GM12878 (cell line): Measurements from ENCODE around the gene PPP1R10. TPM values are rescaled to one million over a fixed set of nuclear protein-coding genes. Genes with fewer than 3 reads are reported as not detected.

ENCODE experiments used
- ATAC-seq: fragments of 200-7000 bp; cut with Tn5 transposase; 3 replicates; pipeline ENCODE4 v1.9.1; 2020; ENCODE audit warnings: mild to moderate bottlenecking, moderate library complexity
- BruUV-seq: library from RNA; stranded (reverse); fragments of 400-500 nt; replicated peaks from 2 replicates; lab custom pipeline; 2021; lab: Mats Ljungman, UMichigan
- CTCF ChIA-PET: fragments of 300-600 bp; sonication (Branson Sonifier 250); formaldehyde crosslinking; extraction: SDS; loops from one replicate; lab custom pipeline; 2021; ENCODE audit warnings: inconsistent platforms; lab: Yijun Ruan, JAX
- POLR2A ChIA-PET: fragments of 350-600 bp; formaldehyde crosslinking; extraction: SDS; loops from one replicate; lab custom pipeline; 2021; ENCODE audit warnings: inconsistent platforms; lab: Charles Lee
- RAD21 ChIA-PET: fragments of 300-600 bp; sonication (Branson Sonifier 250); formaldehyde crosslinking; loops from one replicate; lab custom pipeline; 2023; ENCODE audit warnings: antibody characterized with exemption; ENCODE audit not compliant: unreplicated experiment; lab: Charles Lee
- SMC1A ChIA-PET: fragments of 300-600 bp; sonication (Branson Sonifier 250); formaldehyde crosslinking; loops from one replicate; lab custom pipeline; 2023; ENCODE audit not compliant: unreplicated experiment, uncharacterized antibody; lab: Charles Lee
- DNase-seq: peaks from one replicate; pipeline ENCODE4 v3.0.0-alpha.2; 2011; ENCODE audit warnings: low read depth, low spot score
- FAIRE-seq: peaks from 3 replicates; lab custom pipeline; 2011; peaks lifted over from hg19 to GRCh38; lab: Jason Lieb, UNC
- H2AFZ ChIP-seq: 2 replicates; pipeline ENCODE4 v1.6.0; 2011; ENCODE audit warnings: low read depth, low read length, control low read depth; ENCODE audit not compliant: control insufficient read depth
- H3K27ac ChIP-seq: 2 replicates; pipeline ENCODE4 v1.5.1; 2011; ENCODE audit warnings: control low read depth; ENCODE audit not compliant: control insufficient read depth, insufficient read depth
- H3K27me3 ChIP-seq, 2 experiments: replicated peaks in 1 of 2; 2 replicates each; pipeline versions ENCODE4 v1.6.0 to v1.6.1; 2011; ENCODE audit warnings: low read length in 1 of 2; ENCODE audit not compliant: control insufficient read depth in 2 of 2, insufficient read depth in 2 of 2
- H3K36me3 ChIP-seq, 2 experiments: 2 replicates each; pipeline ENCODE4 v1.5.1; 2011; ENCODE audit warnings: low read length in 1 of 2; ENCODE audit not compliant: control insufficient read depth in 2 of 2, insufficient read depth in 2 of 2
- H3K4me1 ChIP-seq: 2 replicates; pipeline ENCODE4 v1.6.1; 2011; ENCODE audit warnings: mild to moderate bottlenecking, low read length, moderate library complexity, mixed read lengths; ENCODE audit not compliant: control insufficient read depth, insufficient read depth
- H3K4me2 ChIP-seq: 2 replicates; pipeline ENCODE4 v1.6.0; 2011; ENCODE audit warnings: control low read depth; ENCODE audit not compliant: control insufficient read depth, insufficient read depth
- H3K4me3 ChIP-seq: fragments of 200-600 bp; sonication (generic); 2 replicates; pipeline ENCODE4 v1.5.1; 2016
- H3K79me2 ChIP-seq: 2 replicates; pipeline ENCODE4 v1.6.0; 2011; ENCODE audit warnings: low read length; ENCODE audit not compliant: control insufficient read depth, insufficient read depth
- H3K9ac ChIP-seq: 2 replicates; pipeline ENCODE4 v1.8.0; 2011; ENCODE audit warnings: low read length, control low read depth, mixed read lengths; ENCODE audit not compliant: control insufficient read depth, insufficient read depth
- H3K9me3 ChIP-seq: replicated peaks from 3 replicates; pipeline ENCODE4 v1.5.1; 2011; ENCODE audit warnings: mild to moderate bottlenecking, low read length; ENCODE audit not compliant: control insufficient read depth, insufficient read depth
- H4K20me1 ChIP-seq: 2 replicates; pipeline ENCODE4 v1.6.0; 2011; ENCODE audit not compliant: control insufficient read depth, insufficient read depth
- CEBPB ChIP-seq, 2 experiments: fragments of 150-350 bp in 1 of 2; IDR thresholded peaks; 2 replicates each; pipeline ENCODE4 v1.6.1; 2012 to 2014; ENCODE audit warnings: low read depth in 2 of 2, low read length in 2 of 2, borderline replicate concordance in 1 of 2, inconsistent platforms in 1 of 2
- CTCF ChIP-seq, 3 experiments: IDR thresholded peaks in 2 of 3; conservative IDR thresholded peaks in 1 of 3; 2 replicates each; pipeline ENCODE4 v1.5.1; 2011; ENCODE audit warnings: low read depth in 3 of 3, low read length in 3 of 3, mild to moderate bottlenecking in 3 of 3, control low read depth in 2 of 3, moderate library complexity in 2 of 3, inconsistent platforms in 1 of 3, mixed read lengths in 1 of 3; ENCODE audit not compliant: control insufficient read depth in 2 of 3, insufficient read depth in 1 of 3; ENCODE audit errors: extremely low read depth in 1 of 3
- MTA2 ChIP-seq: fragments of 450-650 bp; IDR thresholded peaks from 2 replicates; pipeline ENCODE4 v1.6.1; 2016; ENCODE audit warnings: low read depth, mild to moderate bottlenecking, moderate library complexity
- NR2C1 ChIP-seq: fragments of 450-650 bp; IDR thresholded peaks from 2 replicates; pipeline ENCODE4 v1.6.1; 2017; ENCODE audit warnings: antibody characterized with exemption, mild to moderate bottlenecking, moderate library complexity
- PBX3 ChIP-seq: IDR thresholded peaks from 2 replicates; pipeline ENCODE4 v1.6.1; 2011; ENCODE audit warnings: mild to moderate bottlenecking, low read depth, low read length, moderate library complexity; ENCODE audit not compliant: insufficient replicate concordance
- PML ChIP-seq: IDR thresholded peaks from 2 replicates; pipeline ENCODE4 v1.6.1; 2012; ENCODE audit warnings: low read length, inconsistent platforms
- RCOR1 ChIP-seq: conservative IDR thresholded peaks from 2 replicates; pipeline ENCODE4 v1.6.1; 2012; ENCODE audit warnings: low read depth, low read length, improper control_type of control experiment
- SP1 ChIP-seq: IDR thresholded peaks from one replicate; pipeline ENCODE4 v1.6.1; 2011; ENCODE audit warnings: low read depth, low read length
- SREBF2 ChIP-seq: IDR thresholded peaks from 2 replicates; pipeline ENCODE4 v1.6.1; 2012; ENCODE audit warnings: mild to moderate bottlenecking, low read length
- STAT1 ChIP-seq: fragments of 450-650 bp; conservative IDR thresholded peaks from 2 replicates; pipeline ENCODE4 v1.6.1; 2014; ENCODE audit warnings: antibody characterized with exemption, mild to moderate bottlenecking
- TBL1XR1 ChIP-seq: IDR thresholded peaks from 2 replicates; pipeline ENCODE4 v1.6.1; 2012; ENCODE audit warnings: low read depth, low read length, improper control_type of control experiment
- ZNF24 ChIP-seq: fragments of 450-650 bp; IDR thresholded peaks from 2 replicates; pipeline ENCODE4 v1.6.1; 2017; ENCODE audit warnings: antibody characterized with exemption, mild to moderate bottlenecking
- ZNF622 ChIP-seq: fragments of 450-650 bp; IDR thresholded peaks from 2 replicates; pipeline ENCODE4 v1.6.1; 2017; ENCODE audit warnings: mild to moderate bottlenecking, inconsistent platforms
- WGBS: methylation state at CpG from one replicate; pipeline ENCODE4 v1.1.6; 2016; ENCODE audit warnings: low lambda C conversion rate; ENCODE audit not compliant: insufficient replicate concordance, insufficient coverage; ENCODE audit errors: missing lambda C conversion rate; 5-methylcytosine and 5-hydroxymethylcytosine counted together
- in situ Hi-C: fragments of 300-500 bp; cut with MboI; formaldehyde crosslinking; loops from 9 replicates; pipeline ENCODE4 v1.14.3; 2018; ENCODE audit warnings: mixed read lengths
- intact Hi-C: fragments of 100-400 bp; cut with micrococcal nuclease; formaldehyde crosslinking; loops from one replicate; pipeline ENCODE4 v1.14.2; 2022; ENCODE audit not compliant: unreplicated experiment
- polyA plus RNA-seq, 11 experiments: library from polyadenylated mRNA; depleted of rRNA in 4 of 11; unstranded in 6 of 11; stranded (reverse) in 5 of 11; fragments of >200 nt; fragmentation: Nextera tagmentation in 4 of 11; fragmentation: Illumina TruSeq in 1 of 11; extraction: Ambion mirVana in 4 of 11; extraction: Trizol in 1 of 11; gene quantifications; 1 replicate in 1 of 11; 2 replicates in 10 of 11; pipeline versions ENCODE4 v1.2.1 to v1.2.3, GENCODE V29; 2011 to 2016; ENCODE audit warnings: inconsistent platforms in 2 of 11, missing spikeins in 2 of 11, low read depth in 1 of 11
- total RNA-seq, 4 experiments: library from RNA; depleted of rRNA in 3 of 4; stranded (reverse); fragments of >200 nt in 3 of 4; fragmentation: Illumina TruSeq in 1 of 4; extraction: Trizol in 1 of 4; gene quantifications; 2 replicates each; pipeline versions ENCODE4 v1.2.1 to v1.2.3, GENCODE V29; 2013 to 2021
- TF ChIP-seq, protein P1 (sequence below): IDR thresholded peaks from 2 replicates; pipeline ENCODE4 v1.6.1; 2012; ENCODE audit warnings: mild to moderate bottlenecking, low read depth, low read length

The PPP1R10 gene
- total and polyA plus RNA-seq, 10 of the 15 experiments (the other 5 are each of a cell fraction or from before 2014, with no cell fraction given), result 11.3 to 83.8 (median 41.2) TPM

GRCh38 chr6:30644769-30645168, 27.7 kb upstream of the PPP1R10 start:
- ChIA-PET RAD21 (no interaction called here), CTCF (interaction anchor here (1.2 kb wide), 1 partner anchor 158 kb away, joined by 3 read pairs; no protein-coding TSS in a partner anchor), POLR2A (interaction anchor here (0.6 kb wide), 1 partner anchor 36 kb away, joined by 5 read pairs; no protein-coding TSS in a partner anchor), SMC1A (interaction anchor here (0.7 to 1.0 kb wide), 2 partner anchors 46 to 767 kb away, joined by 3 read pairs; no protein-coding TSS in a partner anchor)
- Histone ChIP-seq H2AFZ (no peak overlapping the region), H3K4me3 (no peak overlapping the region), H3K4me2 (no peak overlapping the region), H3K9me3 (no peaks in the 10 kb centered on the region), H3K79me2 (peaks cover 16% of the 10 kb centered on the region), H3K9ac (no peak overlapping the region), H3K36me3 (peaks cover 0 to 7% of the 10 kb centered on the region in 2 experiments; a peak in 3 of 4 replicates), H3K27ac (no peak overlapping the region), H3K4me1 (peaks cover 2% of the 10 kb centered on the region; the same call in 1 of the 2 replicates), H4K20me1 (no peaks in the 10 kb centered on the region), H3K27me3 (no peaks in the 10 kb centered on the region)
- WGBS, result 87% methylated on average over 5 of the region's 5 CpGs
- TSS peak; percentile 47 for BruUV-seq
- DNase-seq (no peak), FAIRE-seq (no peak), ATAC-seq (no peak)
- in situ Hi-C loops, result no loop called here
- no peak for TF ChIP-seq CEBPB (IDR thresholded peaks at IDR 0.05; ENCODE audit: borderline replicate concordance in 1 of 2, low read depth in 2 of 2, low read length in 2 of 2)
- TF ChIP-seq CTCF (IDR thresholded peaks at IDR 0.05 in 2 of 3, conservative IDR thresholded peaks at IDR 0.05 in 1 of 3; ENCODE audit: control insufficient read depth in 2 of 3, extremely low read depth in 1 of 3, insufficient read depth in 1 of 3, low read depth in 3 of 3, low read length in 3 of 3), result no peak
- no peak for TF ChIP-seq SREBF2
- TF ChIP-seq STAT1, result no peak
- no peak for TF ChIP-seq ZNF24
- no peak for TF ChIP-seq RCOR1
- no peak for TF ChIP-seq NR2C1
- no peak for TF ChIP-seq SP1
- no peak for TF ChIP-seq TBL1XR1
- TF ChIP-seq, protein P1, sequence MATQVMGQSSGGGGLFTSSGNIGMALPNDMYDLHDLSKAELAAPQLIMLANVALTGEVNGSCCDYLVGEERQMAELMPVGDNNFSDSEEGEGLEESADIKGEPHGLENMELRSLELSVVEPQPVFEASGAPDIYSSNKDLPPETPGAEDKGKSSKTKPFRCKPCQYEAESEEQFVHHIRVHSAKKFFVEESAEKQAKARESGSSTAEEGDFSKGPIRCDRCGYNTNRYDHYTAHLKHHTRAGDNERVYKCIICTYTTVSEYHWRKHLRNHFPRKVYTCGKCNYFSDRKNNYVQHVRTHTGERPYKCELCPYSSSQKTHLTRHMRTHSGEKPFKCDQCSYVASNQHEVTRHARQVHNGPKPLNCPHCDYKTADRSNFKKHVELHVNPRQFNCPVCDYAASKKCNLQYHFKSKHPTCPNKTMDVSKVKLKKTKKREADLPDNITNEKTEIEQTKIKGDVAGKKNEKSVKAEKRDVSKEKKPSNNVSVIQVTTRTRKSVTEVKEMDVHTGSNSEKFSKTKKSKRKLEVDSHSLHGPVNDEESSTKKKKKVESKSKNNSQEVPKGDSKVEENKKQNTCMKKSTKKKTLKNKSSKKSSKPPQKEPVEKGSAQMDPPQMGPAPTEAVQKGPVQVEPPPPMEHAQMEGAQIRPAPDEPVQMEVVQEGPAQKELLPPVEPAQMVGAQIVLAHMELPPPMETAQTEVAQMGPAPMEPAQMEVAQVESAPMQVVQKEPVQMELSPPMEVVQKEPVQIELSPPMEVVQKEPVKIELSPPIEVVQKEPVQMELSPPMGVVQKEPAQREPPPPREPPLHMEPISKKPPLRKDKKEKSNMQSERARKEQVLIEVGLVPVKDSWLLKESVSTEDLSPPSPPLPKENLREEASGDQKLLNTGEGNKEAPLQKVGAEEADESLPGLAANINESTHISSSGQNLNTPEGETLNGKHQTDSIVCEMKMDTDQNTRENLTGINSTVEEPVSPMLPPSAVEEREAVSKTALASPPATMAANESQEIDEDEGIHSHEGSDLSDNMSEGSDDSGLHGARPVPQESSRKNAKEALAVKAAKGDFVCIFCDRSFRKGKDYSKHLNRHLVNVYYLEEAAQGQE, result no peak
- no peak for TF ChIP-seq MTA2
- no peak for TF ChIP-seq PBX3
- no peak for TF ChIP-seq PML
- TF ChIP-seq ZNF622, result no peak
- intact Hi-C loops, result no loop called here
